ENCODE results near the gene XXYLT1.

GRCh38 chr3:195230244-195230643, 40.7 kb downstream of the XXYLT1 start:
- TF ChIP-seq CTCF (conservative IDR thresholded peaks at IDR 0.05; ENCODE audit: low read depth, low read length), result no peak
- no peak for TF ChIP-seq EZH2phosphoT487 (IDR thresholded peaks at IDR 0.05; ENCODE audit: borderline replicate concordance, low read length)
